GM10248 (cell line): ENCODE results near the gene PLXNA2.

Source experiments
- CTCF ChIA-PET: fragments of 300-600 bp; sonication (Branson Sonifier 250); formaldehyde crosslinking; extraction: SDS; loops from one replicate; lab custom pipeline; 2021; ENCODE audit warnings: antibody characterized with exemption; lab: Yijun Ruan, JAX
- POLR2A ChIA-PET: fragments of 350-650 bp; sonication (Branson Sonifier 250); formaldehyde crosslinking; extraction: SDS; loops from one replicate; lab custom pipeline; 2020; ENCODE audit warnings: antibody characterized with exemption; lab: Yijun Ruan, JAX
- DNase-seq: peaks from one replicate; pipeline ENCODE4 v3.0.0; 2012; ENCODE audit errors: extremely low spot score
- CTCF ChIP-seq: IDR thresholded peaks from 2 replicates; pipeline ENCODE4 v1.5.1; 2012; ENCODE audit warnings: mild to moderate bottlenecking, low read depth; ENCODE audit errors: extremely low read depth, missing control alignments, control extremely low read depth

The PLXNA2 gene

GRCh38 chr1:208265525-208265924 lies 21.3 kb upstream of the PLXNA2 start:
- DNase-seq: no peak
- ChIA-PET CTCF (no interaction called here), POLR2A (no interaction called here)
- no peak for TF ChIP-seq CTCF

- ChIA-PET CTCF (interaction anchor here (1.5 kb wide), 1 partner anchor 10 kb away, joined by 4 read pairs; no protein-coding TSS in a partner anchor), POLR2A (no interaction called here)
- no peak for TF ChIP-seq CTCF
- DNase-seq: no peak
These were observed 20.9 kb upstream of the PLXNA2 start for GRCh38 chr1:208265122-208265469.

- TF ChIP-seq CTCF: no peak
- CTCF ChIA-PET: interaction anchor here (1.5 kb wide), 1 partner anchor 11 kb away, joined by 4 read pairs; no protein-coding TSS in a partner anchor
- POLR2A ChIA-PET: no interaction called here
- DNase-seq: no peak
These were observed 20.4 kb upstream of the PLXNA2 start for GRCh38 chr1:208264469-208265121.

- ChIA-PET CTCF (interaction anchor here (1.3 kb wide), 1 partner anchor 240 kb away, joined by 4 read pairs; no protein-coding TSS in a partner anchor), POLR2A (no interaction called here)
- no peak for DNase-seq
- TF ChIP-seq CTCF: no peak
These were observed 17.7 kb upstream of the PLXNA2 start for GRCh38 chr1:208261874-208262273.

- no peak for TF ChIP-seq CTCF
- DNase-seq: no peak
- ChIA-PET CTCF (interaction anchor here (1.2 to 2.1 kb wide), 4 partner anchors 13 to 127 kb away, joined by 3 to 5 read pairs (median 3); no protein-coding TSS in a partner anchor), POLR2A (no interaction called here)
These were observed 14.1 kb upstream of the PLXNA2 start for GRCh38 chr1:208258277-208258676.

- POLR2A ChIA-PET: no interaction called here
- no peak for DNase-seq
- CTCF ChIA-PET: interaction anchor here (1.2 kb wide), 1 partner anchor 19 kb away, joined by 3 read pairs; no protein-coding TSS in a partner anchor
- TF ChIP-seq CTCF: no peak
These were observed 13.2 kb upstream of the PLXNA2 start for GRCh38 chr1:208257351-208257750.
